AG10803 (cell line): Measurements from ENCODE around the gene CX3CR1.

Experiments
- DNase-seq: peaks from one replicate; pipeline ENCODE4 v3.0.0; 2010; ENCODE audit warnings: low read depth
- H3K4me3 ChIP-seq: 2 replicates; pipeline ENCODE4 v1.5.1; 2011; ENCODE audit warnings: mild to moderate bottlenecking, low read length, control low read depth
- CTCF ChIP-seq: conservative IDR thresholded peaks from 2 replicates; pipeline ENCODE4 v1.5.1; 2011; ENCODE audit warnings: mild to moderate bottlenecking, low read length, control low read depth, inconsistent platforms

The CX3CR1 gene

GRCh38 chr3:39222939-39223338 is 56.9 kb downstream of the CX3CR1 start:
- H3K4me3 ChIP-seq: no peak overlapping the region
- no peak for TF ChIP-seq CTCF
- DNase-seq: no peak

GRCh38 chr3:39222462-39222861 is 57.4 kb downstream of the CX3CR1 start:
- no peak for DNase-seq
- TF ChIP-seq CTCF: no peak
- H3K4me3 ChIP-seq: no peak overlapping the region

GRCh38 chr3:39221141-39221530 is 58.7 kb downstream of the CX3CR1 start:
- TF ChIP-seq CTCF: no peak
- no peak for DNase-seq
- H3K4me3 ChIP-seq: no peak overlapping the region

- H3K4me3 ChIP-seq: no peak overlapping the region
- no peak for DNase-seq
- no peak for TF ChIP-seq CTCF
These were observed 59.3 kb downstream of the CX3CR1 start for GRCh38 chr3:39220407-39221140.

GRCh38 chr3:39219702-39220101 is 60.1 kb downstream of the CX3CR1 start:
- no peak for TF ChIP-seq CTCF
- no peak for DNase-seq
- no peak overlapping the region for H3K4me3 ChIP-seq

- no peak for DNase-seq
- no peak overlapping the region for H3K4me3 ChIP-seq
- TF ChIP-seq CTCF: no peak
These were observed 63.6 kb downstream of the CX3CR1 start for GRCh38 chr3:39216176-39216790.

GRCh38 chr3:39213613-39214012 is 66.2 kb downstream of the CX3CR1 start:
- no peak for TF ChIP-seq CTCF
- H3K4me3 ChIP-seq: no peak overlapping the region

More at GRCh38 chr3:39213613-39214012, 66.2 kb downstream of the CX3CR1 start:
- DNase-seq: no peak
